Measurements from ENCODE around the gene WDR59.

Gene WDR59

GRCh38 chr16:74888232-74888862, 96.6 kb downstream of the WDR59 start:
- TF ChIP-seq CTCF (conservative IDR thresholded peaks at IDR 0.05; ENCODE audit: low read depth), result no peak
- no peak overlapping the region for H3K27ac ChIP-seq
- ChIA-PET CTCF (interaction anchor here (0.6 to 0.7 kb wide), 2 partner anchors 25 to 171 kb away, joined by 3 read pairs; no protein-coding TSS in a partner anchor), POLR2A (ENCODE audit: low non-redundant PET) (no interaction called here)
- no peak for DNase-seq (ENCODE audit: low spot score)

GRCh38 chr16:74887084-74887483, 97.8 kb downstream of the WDR59 start:
- H3K27ac ChIP-seq, result no peak overlapping the region
- ChIA-PET POLR2A (ENCODE audit: low non-redundant PET) (no interaction called here), CTCF (interaction anchor here (0.6 kb wide), 1 partner anchor 18 kb away, joined by 3 read pairs; no protein-coding TSS in a partner anchor)
- TF ChIP-seq CTCF (conservative IDR thresholded peaks at IDR 0.05; ENCODE audit: low read depth), result no peak
- DNase-seq (ENCODE audit: low spot score), result no peak

GRCh38 chr16:74877706-74878105, 107.2 kb downstream of the WDR59 start:
- POLR2A ChIA-PET (ENCODE audit: low non-redundant PET), result no interaction called here
- TF ChIP-seq CTCF (conservative IDR thresholded peaks at IDR 0.05; ENCODE audit: low read depth), result no peak
- DNase-seq (ENCODE audit: low spot score), result no peak
- CTCF ChIA-PET, result no interaction called here
- no peak overlapping the region for H3K27ac ChIP-seq

- ChIA-PET CTCF (interaction anchor here (0.6 kb wide), 2 partner anchors 13 to 16 kb away, joined by 3 to 4 read pairs; no protein-coding TSS in a partner anchor), POLR2A (ENCODE audit: low non-redundant PET) (no interaction called here)
- H3K27ac ChIP-seq, result peak overlapping the region; percentile 30
- no peak for TF ChIP-seq CTCF (conservative IDR thresholded peaks at IDR 0.05; ENCODE audit: low read depth)
- DNase-seq (ENCODE audit: low spot score), result no peak
These were observed 109.9 kb downstream of the WDR59 start for GRCh38 chr16:74874912-74875546.

GRCh38 chr16:74874123-74874522, 110.8 kb downstream of the WDR59 start:
- no peak for DNase-seq (ENCODE audit: low spot score)
- no peak for TF ChIP-seq CTCF (conservative IDR thresholded peaks at IDR 0.05; ENCODE audit: low read depth)
- CTCF ChIA-PET, result interaction anchor here (0.6 to 1.0 kb wide), 2 partner anchors 12 to 54 kb away, joined by 4 to 5 read pairs; no protein-coding TSS in a partner anchor
- POLR2A ChIA-PET (ENCODE audit: low non-redundant PET), result no interaction called here
- peak overlapping the region; percentile 30 for H3K27ac ChIP-seq

GRCh38 chr16:74872302-74872701, 112.6 kb downstream of the WDR59 start:
- no peak for TF ChIP-seq CTCF (conservative IDR thresholded peaks at IDR 0.05; ENCODE audit: low read depth)
- DNase-seq (ENCODE audit: low spot score), result no peak
- ChIA-PET POLR2A (ENCODE audit: low non-redundant PET) (interaction anchor here (0.7 kb wide), 1 partner anchor 13 kb away, joined by 3 read pairs; no protein-coding TSS in a partner anchor), CTCF (interaction anchor here (0.6 to 1.9 kb wide), 4 partner anchors 9 to 263 kb away, joined by 4 to 6 read pairs (median 5); no protein-coding TSS in a partner anchor)
- no peak overlapping the region for H3K27ac ChIP-seq

Measured in RWPE1 (cell line).